ENCODE results near the gene VAMP5.
"Not testable (repeated sequence)": the region's sequence is repeated elsewhere in the genome, so short reads cannot be mapped to it uniquely, and the experiment has no call there.

The VAMP5 gene

GRCh38 chr2:85601771-85602475 lies 17.7 kb downstream of the VAMP5 start:
- DNase-seq (ENCODE audit: low spot score) = peak; percentile 52

- DNase-seq (ENCODE audit: low spot score) = peak; percentile 92
Observed at GRCh38 chr2:85602476-85603234, 18.4 kb downstream of the VAMP5 start, which contains the start of gene TMEM150A. TMEM150A (minus strand) TSS chr2:85602698; CDS start chr2:85601948, 750 bp downstream.

GRCh38 chr2:85604133-85604444 lies 19.9 kb downstream of the VAMP5 start:
- DNase-seq (ENCODE audit: low spot score) = not testable (repeated sequence)

DNA sequence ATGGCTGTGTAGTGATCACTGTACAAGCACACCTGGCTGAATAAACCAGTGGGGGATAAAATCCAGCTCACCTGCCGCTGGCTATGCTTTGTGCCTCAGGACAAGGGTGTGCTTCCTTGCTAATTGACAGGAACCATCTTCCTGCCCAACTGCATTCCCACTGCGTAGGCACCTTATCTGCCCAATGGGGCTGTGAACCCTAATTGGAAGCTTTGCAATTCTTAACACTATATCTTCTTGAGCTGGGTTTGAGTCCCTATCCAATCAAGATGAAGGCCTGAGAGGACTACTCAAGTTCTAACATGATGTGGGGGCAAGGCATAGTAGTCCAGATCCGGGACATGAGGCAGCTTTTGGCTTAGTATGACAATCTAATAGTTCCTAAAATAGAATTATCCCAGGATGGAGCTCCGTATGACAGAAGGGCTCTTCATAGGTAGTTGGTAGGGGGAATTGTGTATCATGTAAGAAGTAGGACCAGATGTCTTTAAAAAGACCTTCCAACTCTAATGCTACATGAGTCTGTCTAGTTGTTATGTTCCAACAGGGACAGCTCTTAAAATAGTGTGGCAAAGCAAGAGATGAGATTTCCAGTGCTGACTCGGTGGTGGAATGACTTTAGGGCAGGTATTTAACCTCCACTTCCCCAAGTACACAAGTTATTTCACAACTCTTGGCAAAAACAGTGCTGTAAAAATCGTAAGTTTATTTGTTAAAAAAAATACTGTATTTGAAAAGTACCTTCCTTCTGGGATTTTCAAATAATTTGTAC lies 20.5 kb downstream of the VAMP5 start:
- no peak for DNase-seq (ENCODE audit: low spot score)

- DNase-seq (ENCODE audit: low spot score) = peak; percentile 49
Observed at GRCh38 chr2:85605406-85606115, 21.3 kb downstream of the VAMP5 start.

- DNase-seq (ENCODE audit: low spot score) = no peak
Observed at GRCh38 chr2:85606116-85606455, 21.9 kb downstream of the VAMP5 start.

DNA sequence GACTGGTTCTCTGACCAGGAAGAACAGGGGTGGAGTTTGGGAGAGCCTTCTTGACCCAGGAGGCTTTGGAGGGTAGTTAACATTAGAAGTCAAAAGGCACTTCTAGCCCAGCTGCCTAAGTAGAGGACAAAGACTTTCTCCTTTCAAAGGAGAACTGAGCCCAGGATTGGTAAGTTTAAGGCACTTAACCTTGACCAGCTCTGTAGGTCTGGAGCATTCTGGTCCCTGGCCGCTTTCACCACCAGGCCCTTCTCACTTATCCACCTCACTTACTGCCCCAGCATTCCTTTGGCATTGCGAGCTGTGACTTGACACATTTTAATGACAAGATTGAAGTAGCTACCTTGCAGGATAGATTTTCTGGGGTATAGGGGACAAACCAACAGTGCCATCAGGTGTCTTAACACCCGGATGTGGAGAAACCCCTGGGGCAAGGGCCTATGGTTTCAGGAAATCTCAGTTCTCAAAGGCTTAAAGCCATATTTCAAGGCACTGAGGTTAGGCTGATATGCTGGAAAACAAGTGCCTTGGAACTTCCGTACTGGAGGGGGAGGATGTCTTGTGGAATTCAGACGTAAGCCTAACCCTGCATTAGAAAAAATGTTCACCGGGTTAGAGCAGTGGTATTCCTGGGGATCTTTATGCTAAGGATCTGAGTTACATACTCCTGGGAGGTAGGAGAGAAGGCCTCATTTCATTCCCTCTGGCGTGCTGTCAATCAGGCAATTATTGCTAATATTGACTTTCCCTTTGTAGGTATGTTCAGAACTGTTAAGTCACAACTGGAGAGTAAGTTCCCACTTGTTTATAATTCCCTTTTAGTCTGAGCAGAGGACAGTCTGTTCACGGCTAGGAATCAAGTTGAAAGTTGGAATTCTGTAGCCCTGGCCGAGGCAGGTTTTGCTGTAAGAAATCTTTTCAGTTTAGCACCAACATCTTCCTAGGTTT lies 23.3 kb downstream of the VAMP5 start:
- DNase-seq (ENCODE audit: low spot score) = no peak

GRCh38 chr2:85611217-85611704 lies 27.0 kb downstream of the VAMP5 start:
- no peak for DNase-seq (ENCODE audit: low spot score)

- DNase-seq (ENCODE audit: low spot score) = peak; percentile 88
Observed at GRCh38 chr2:85611705-85612587, 27.7 kb downstream of the VAMP5 start, which contains the start of gene C2orf68. C2orf68 (minus strand) TSS chr2:85612066; CDS start chr2:85611984, 82 bp downstream.

DNA sequence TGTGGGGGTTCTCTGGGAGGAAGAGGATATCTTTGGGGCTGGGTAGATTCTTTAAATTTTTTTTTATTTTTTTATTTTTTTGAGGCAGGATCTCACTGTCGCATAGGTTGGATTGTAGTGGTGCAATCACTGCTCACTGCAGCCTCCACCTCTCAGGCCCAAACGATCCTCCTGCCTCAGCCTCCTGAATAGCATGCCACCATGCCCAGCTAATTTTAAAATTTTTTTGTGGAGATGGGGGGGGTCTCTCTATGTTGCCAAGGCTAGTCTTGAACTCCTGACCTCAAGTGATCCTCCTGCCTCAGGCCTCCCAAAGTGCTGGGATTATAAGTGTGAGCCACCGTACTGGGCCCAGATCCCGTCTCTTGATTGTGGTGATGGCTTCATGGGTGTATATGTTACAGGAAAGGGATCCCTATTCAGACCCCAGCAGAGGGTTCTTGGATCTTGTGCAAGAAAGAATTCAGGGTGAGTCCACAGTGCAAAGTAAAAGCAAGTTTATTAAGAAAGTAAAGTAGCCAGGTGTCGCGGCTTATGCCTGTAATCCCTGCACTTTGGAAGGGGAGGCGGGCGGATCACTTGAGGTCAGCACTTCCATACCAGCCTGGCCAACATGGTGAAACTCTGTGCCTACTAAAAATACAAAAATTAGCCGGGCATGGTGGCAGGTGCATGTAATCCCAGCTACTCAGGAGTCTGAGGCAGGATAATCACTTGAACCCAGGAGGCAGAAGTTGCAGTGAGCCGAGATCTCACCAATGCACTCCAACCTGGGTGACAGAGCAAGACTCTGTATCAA lies 29.7 kb downstream of the VAMP5 start:
- DNase-seq (ENCODE audit: low spot score) = no peak

DNA sequence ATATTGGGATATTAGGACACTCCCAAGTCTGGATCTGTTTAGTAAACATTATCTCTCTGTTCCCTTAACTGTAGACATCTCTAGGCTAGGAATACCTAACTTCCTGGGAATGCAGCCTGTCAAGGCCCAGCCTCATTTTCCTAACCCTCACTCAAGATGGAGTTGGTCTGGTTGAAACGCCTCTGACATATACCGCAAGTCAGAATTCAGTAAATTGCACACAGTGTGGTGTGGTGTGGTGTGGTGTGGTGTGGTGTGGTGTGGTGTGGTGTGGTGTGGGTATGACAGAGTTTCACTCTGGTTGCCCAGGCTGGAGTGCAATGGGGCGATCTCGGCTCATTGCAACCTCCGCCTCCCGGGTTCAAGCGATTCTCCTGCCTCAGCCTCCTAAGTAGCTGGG lies 30.5 kb downstream of the VAMP5 start:
- not testable (repeated sequence) for DNase-seq (ENCODE audit: low spot score)

DNA sequence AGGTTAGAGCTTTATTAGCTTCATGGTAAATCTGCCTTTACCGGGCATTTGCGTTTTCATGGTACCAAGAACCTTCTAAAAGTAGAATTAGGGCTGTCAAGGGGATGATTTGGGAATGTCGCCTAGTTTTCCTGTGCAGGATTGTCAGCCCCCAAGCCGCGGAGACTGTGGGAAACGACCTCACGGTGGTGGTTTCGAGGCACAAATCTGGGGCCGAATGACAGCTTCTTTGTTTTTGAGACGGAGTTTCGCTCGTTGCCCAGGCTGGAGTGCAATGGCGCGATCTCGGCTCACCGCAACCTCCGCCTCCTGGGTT lies 31.1 kb downstream of the VAMP5 start:
- no peak for DNase-seq (ENCODE audit: low spot score)

DNA sequence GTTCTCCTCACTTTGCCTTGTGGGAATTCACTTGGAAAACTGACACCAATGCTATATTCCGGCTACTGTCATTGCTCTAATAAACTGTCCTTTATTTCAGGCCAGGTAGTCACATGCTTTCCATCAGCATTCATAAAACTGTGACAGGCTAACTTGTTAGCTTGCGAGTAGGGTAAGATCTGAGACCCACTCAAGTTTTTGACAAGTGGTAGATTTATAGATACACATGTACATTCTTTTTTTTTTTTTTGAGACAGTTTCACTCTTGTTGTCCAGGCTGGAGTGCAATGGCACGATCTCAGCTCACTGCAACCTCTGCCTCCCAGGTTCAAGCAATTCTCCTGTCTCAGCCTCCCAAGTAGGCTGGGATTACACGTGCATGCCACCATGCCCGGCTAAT lies 33.5 kb downstream of the VAMP5 start:
- DNase-seq (ENCODE audit: low spot score) = not testable (repeated sequence)

GRCh38 chr2:85619617-85620016 lies 35.4 kb downstream of the VAMP5 start:
- no peak for DNase-seq (ENCODE audit: low spot score)

- no peak for DNase-seq (ENCODE audit: low spot score)
Observed at GRCh38 chr2:85621338-85621737, 37.1 kb downstream of the VAMP5 start.

- no peak for DNase-seq (ENCODE audit: low spot score)
Observed at GRCh38 chr2:85623991-85624390, 39.8 kb downstream of the VAMP5 start.

DNA sequence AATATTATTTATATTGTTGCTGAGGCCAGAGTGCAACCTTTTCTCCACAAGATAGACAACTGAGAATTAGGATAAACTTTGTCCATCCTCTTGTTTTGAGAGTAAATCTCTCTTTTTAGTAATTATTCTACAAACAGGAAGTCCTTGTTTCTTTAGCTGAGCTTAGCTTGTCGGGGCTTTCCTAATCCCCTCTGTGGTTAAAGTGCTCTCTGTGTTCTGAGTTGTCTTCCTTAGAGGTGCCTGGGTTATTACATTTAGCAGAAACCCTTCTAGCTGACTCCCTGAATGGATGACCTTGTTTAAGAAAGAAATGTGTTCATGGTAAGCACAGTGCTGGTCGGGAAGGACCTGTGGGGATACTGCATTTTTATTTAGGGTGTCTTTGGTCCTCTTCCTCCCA lies 44.4 kb downstream of the VAMP5 start:
- DNase-seq (ENCODE audit: low spot score) = no peak

GRCh38 chr2:85631316-85631715 lies 47.1 kb downstream of the VAMP5 start:
- DNase-seq (ENCODE audit: low spot score) = no peak

- no peak for DNase-seq (ENCODE audit: low spot score)
Observed at GRCh38 chr2:85635011-85635410, 50.8 kb downstream of the VAMP5 start.

All from AG08395 (cell line).